SH-SY5Y (cell line): ENCODE measurements around the gene ANTXR2.

Experiments used
- GATA2 ChIP-seq: IDR thresholded peaks from 2 replicates; pipeline ENCODE4 v1.6.1; 2011; ENCODE audit warnings: mild to moderate bottlenecking, low read depth, low read length
- GATA3 ChIP-seq: IDR thresholded peaks from 2 replicates; pipeline ENCODE4 v1.6.1; 2011; ENCODE audit warnings: low read depth, mild to moderate bottlenecking, low read length, moderate library complexity

The ANTXR2 gene

GRCh38 chr4:80072744-80073472 is at the start of gene ANTXR2:
TSS of gene ANTXR2 (minus strand) at chr4:80073229. CDS start at chr4:80072560, 669 bp downstream.
- TF ChIP-seq GATA2: no peak
- no peak for TF ChIP-seq GATA3

- no peak for TF ChIP-seq GATA3
- no peak for TF ChIP-seq GATA2
Observed at GRCh38 chr4:80116516-80116915, 43.5 kb upstream of the ANTXR2 start.

- no peak for TF ChIP-seq GATA3
- TF ChIP-seq GATA2: no peak
Observed at GRCh38 chr4:80115368-80116181, 42.5 kb upstream of the ANTXR2 start.

- TF ChIP-seq GATA2: no peak
- TF ChIP-seq GATA3: no peak
Observed at GRCh38 chr4:80114732-80115265, 41.8 kb upstream of the ANTXR2 start.

- TF ChIP-seq GATA2 (no peak), GATA3 (no peak)
Observed at GRCh38 chr4:80113615-80114014, 40.6 kb upstream of the ANTXR2 start.

- TF ChIP-seq GATA2: no peak
- TF ChIP-seq GATA3: no peak
Observed at GRCh38 chr4:80112236-80112635, 39.2 kb upstream of the ANTXR2 start.

- TF ChIP-seq GATA2 (no peak), GATA3 (no peak)
Observed at GRCh38 chr4:80111276-80111675, 38.2 kb upstream of the ANTXR2 start.

GRCh38 chr4:80107374-80107773 is 34.3 kb upstream of the ANTXR2 start:
- TF ChIP-seq GATA3: no peak
- TF ChIP-seq GATA2: no peak

GRCh38 chr4:80104927-80105326 is 31.9 kb upstream of the ANTXR2 start:
- TF ChIP-seq GATA2: no peak
- no peak for TF ChIP-seq GATA3

- TF ChIP-seq GATA2: no peak
Observed at GRCh38 chr4:80103629-80104028, 30.6 kb upstream of the ANTXR2 start.

- TF ChIP-seq GATA2: no peak
- no peak for TF ChIP-seq GATA3
Observed at GRCh38 chr4:80101792-80102116, 28.7 kb upstream of the ANTXR2 start.

GRCh38 chr4:80101071-80101791 is 28.2 kb upstream of the ANTXR2 start:
- TF ChIP-seq GATA2 (no peak), GATA3 (no peak)

- TF ChIP-seq GATA2: no peak
- no peak for TF ChIP-seq GATA3
Observed at GRCh38 chr4:80099671-80100070, 26.6 kb upstream of the ANTXR2 start.

- TF ChIP-seq GATA3 (no peak), GATA2 (no peak)
Observed at GRCh38 chr4:80098635-80099034, 25.6 kb upstream of the ANTXR2 start.
